Lower lobe of right lung (tissue), 2 donors: ENCODE data around the gene POLR1A. TPM values are rescaled to one million over a fixed set of nuclear protein-coding genes. Genes with fewer than 3 reads are reported as not detected.

ENCODE experiments used
- ATAC-seq, 2 donors: fragments of 200-7000 bp; cut with Tn5 transposase; one replicate each; pipeline ENCODE4 v1.9.1; 2020 to 2022; ENCODE audit warnings: mild to moderate bottlenecking in 2 of 2, moderate library complexity in 2 of 2
- DNase-seq: peaks from one replicate; pipeline ENCODE4 v3.0.0-alpha.2; 2020
- H3K27ac ChIP-seq: fragments of 200-600 bp; one replicate; pipeline ENCODE4 v1.8.0; 2022
- H3K27me3 ChIP-seq: fragments of 200-600 bp; one replicate; pipeline ENCODE4 v1.8.0; 2022; ENCODE audit warnings: low read depth
- H3K36me3 ChIP-seq: fragments of 200-600 bp; one replicate; pipeline ENCODE4 v1.8.0; 2022; ENCODE audit warnings: mild to moderate bottlenecking
- H3K4me1 ChIP-seq: fragments of 200-600 bp; one replicate; pipeline ENCODE4 v1.8.0; 2022
- H3K4me3 ChIP-seq: fragments of 200-600 bp; one replicate; pipeline ENCODE4 v1.8.0; 2022; ENCODE audit warnings: mild to moderate bottlenecking
- H3K9me3 ChIP-seq: fragments of 200-600 bp; one replicate; pipeline ENCODE4 v1.8.0; 2022
- intact Hi-C: fragments of 100-400 bp; cut with DNase I; formaldehyde crosslinking; loops from one replicate; pipeline ENCODE4 v1.11.0; 2022
- total RNA-seq: library from RNA; stranded (reverse); fragmentation: NEBNext Ultra II Directional; extraction: Animal tissue kit (Norgen Biotek cat#: 25700); gene quantifications from one replicate; pipeline ENCODE4 v1.2.1, GENCODE V29; 2021
- TF ChIP-seq, protein P1 (sequence below): fragments of 200-600 bp; IDR thresholded peaks from one replicate; pipeline ENCODE4 v1.8.0; 2022; ENCODE audit warnings: antibody characterized with exemption, mild to moderate bottlenecking
- donor health status: DM: no; HTN: yes; CAD: no; lungs with severe emphysema.

The POLR1A gene
- total RNA-seq, 1 donor from 2014 or later = 22.2 TPM

DNA sequence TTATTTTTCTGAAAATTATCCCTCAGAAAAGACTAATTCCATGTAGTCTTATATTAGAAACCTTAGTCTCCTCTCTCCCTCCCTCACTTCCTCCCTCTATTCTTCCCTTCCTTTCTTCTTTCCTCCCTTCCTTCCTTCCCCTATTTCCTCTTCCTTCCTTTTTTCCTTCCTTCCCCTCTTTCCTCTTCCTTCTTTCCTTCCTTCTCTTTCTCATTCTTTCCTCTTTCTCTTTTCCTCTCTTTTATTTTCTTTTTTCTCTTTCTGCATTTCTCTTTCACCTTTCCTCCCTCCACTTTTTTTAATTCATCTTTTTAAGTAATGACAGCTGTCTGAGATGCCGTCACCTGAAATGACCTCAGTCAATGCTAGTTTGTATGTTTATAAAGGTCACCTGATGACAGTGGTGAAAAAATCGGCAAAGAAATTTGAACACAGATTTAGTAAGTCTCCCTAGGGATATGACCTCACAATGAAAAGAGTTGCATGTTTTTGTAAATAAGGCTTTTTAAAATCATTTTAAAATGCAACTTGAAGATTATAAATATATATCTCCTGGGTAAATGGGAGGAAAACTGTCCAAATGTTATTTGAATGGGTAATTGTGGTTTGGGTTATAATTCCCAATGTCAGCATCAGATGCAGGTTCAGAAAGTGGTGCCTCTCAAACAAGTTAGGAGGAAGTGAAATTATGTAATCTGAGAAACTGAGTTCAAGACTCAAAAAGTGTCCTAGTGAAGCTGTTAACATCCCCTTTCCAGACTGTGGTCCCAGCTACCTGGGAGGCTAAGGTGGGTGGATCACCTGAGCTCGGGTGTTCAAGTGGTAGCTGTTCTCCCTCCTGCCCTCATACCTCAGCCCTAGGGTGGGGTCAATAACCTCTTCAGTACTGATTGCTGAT lies 126.6 kb downstream of the POLR1A start:
- DNase-seq (no peak), ATAC-seq (peak in 1 of 2 donors; percentile 48)
- H3K9me3 ChIP-seq = no peaks in the 10 kb centered on the region
- H3K4me1 ChIP-seq = peaks cover 25% of the 10 kb centered on the region
- H3K27me3 ChIP-seq = no peaks in the 10 kb centered on the region
- TF ChIP-seq, protein P1, sequence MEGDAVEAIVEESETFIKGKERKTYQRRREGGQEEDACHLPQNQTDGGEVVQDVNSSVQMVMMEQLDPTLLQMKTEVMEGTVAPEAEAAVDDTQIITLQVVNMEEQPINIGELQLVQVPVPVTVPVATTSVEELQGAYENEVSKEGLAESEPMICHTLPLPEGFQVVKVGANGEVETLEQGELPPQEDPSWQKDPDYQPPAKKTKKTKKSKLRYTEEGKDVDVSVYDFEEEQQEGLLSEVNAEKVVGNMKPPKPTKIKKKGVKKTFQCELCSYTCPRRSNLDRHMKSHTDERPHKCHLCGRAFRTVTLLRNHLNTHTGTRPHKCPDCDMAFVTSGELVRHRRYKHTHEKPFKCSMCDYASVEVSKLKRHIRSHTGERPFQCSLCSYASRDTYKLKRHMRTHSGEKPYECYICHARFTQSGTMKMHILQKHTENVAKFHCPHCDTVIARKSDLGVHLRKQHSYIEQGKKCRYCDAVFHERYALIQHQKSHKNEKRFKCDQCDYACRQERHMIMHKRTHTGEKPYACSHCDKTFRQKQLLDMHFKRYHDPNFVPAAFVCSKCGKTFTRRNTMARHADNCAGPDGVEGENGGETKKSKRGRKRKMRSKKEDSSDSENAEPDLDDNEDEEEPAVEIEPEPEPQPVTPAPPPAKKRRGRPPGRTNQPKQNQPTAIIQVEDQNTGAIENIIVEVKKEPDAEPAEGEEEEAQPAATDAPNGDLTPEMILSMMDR = no peak
- intact Hi-C loops = no loop called here
- no peaks in the 10 kb centered on the region for H3K36me3 ChIP-seq
- peak overlapping the region; percentile 2 for H3K27ac ChIP-seq
- no peak overlapping the region for H3K4me3 ChIP-seq

- H3K4me3 ChIP-seq = no peak overlapping the region
- intact Hi-C loops = no loop called here
- no peak overlapping the region for H3K27ac ChIP-seq
- ATAC-seq (no peak), DNase-seq (no peak)
- H3K27me3 ChIP-seq = no peaks in the 10 kb centered on the region
- TF ChIP-seq, protein P1 = no peak
- H3K4me1 ChIP-seq = peaks cover 25% of the 10 kb centered on the region
- H3K9me3 ChIP-seq = no peaks in the 10 kb centered on the region
- no peaks in the 10 kb centered on the region for H3K36me3 ChIP-seq
Measured at GRCh38 chr2:85976106-85976920, 129.4 kb downstream of the POLR1A start.

DNA sequence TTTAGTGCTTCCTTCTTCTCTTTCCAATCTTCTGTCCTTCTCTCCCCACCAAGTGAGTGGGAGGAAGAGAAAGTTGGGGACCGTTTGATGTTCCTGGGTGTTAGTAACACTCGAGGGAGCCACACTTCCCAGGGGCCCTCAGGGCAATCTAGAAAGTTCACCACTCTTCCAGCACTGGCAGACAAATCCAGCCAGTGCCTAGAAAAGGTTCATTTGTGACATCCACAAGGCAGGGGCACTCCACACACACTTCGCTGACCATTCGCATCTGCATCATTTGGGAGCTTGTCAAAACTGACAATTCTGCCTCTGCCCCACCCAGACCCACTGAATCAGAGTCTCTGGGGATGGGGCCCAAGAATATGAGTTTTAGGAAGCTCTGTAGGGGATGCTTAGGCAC lies 130.1 kb downstream of the POLR1A start:
- DNase-seq (no peak), ATAC-seq (no peak)
- Histone ChIP-seq H3K36me3 (no peaks in the 10 kb centered on the region), H3K27me3 (no peaks in the 10 kb centered on the region), H3K9me3 (no peaks in the 10 kb centered on the region), H3K27ac (no peak overlapping the region), H3K4me3 (no peak overlapping the region), H3K4me1 (peaks cover 25% of the 10 kb centered on the region)
- TF ChIP-seq, protein P1 = no peak
- intact Hi-C loops = no loop called here

DNA sequence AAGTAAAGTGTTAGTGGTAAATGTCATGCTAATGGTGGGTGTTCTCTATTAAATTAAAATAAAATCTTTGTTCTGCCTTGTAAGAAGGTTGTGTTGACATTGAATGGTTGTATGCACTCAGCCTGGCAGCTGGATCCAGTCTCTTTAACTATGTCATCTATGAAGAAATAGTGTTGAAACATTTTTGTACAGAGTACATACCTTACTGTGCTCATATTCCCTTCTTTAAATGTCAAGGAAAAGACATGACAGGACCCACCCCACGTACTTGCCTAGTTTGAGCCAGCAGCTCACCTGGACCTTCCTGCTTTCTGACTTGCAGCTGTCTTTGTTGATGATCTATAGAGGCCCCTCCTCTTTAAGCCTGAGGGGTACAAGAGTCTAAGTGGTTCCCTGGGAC lies 131.3 kb downstream of the POLR1A start:
- H3K27ac ChIP-seq = no peak overlapping the region
- intact Hi-C loops = no loop called here
- ATAC-seq = no peak
- no peaks in the 10 kb centered on the region for H3K27me3 ChIP-seq
- no peak overlapping the region for H3K4me3 ChIP-seq
- peaks cover 22% of the 10 kb centered on the region for H3K4me1 ChIP-seq
- no peak for DNase-seq
- no peaks in the 10 kb centered on the region for H3K36me3 ChIP-seq
- TF ChIP-seq, protein P1 = no peak
- H3K9me3 ChIP-seq = no peaks in the 10 kb centered on the region

GRCh38 chr2:85972355-85972754 lies 133.3 kb downstream of the POLR1A start:
- ATAC-seq (no peak), DNase-seq (no peak)
- Histone ChIP-seq H3K4me3 (no peak overlapping the region), H3K36me3 (no peaks in the 10 kb centered on the region), H3K4me1 (peaks cover 7% of the 10 kb centered on the region), H3K27me3 (no peaks in the 10 kb centered on the region), H3K27ac (no peak overlapping the region), H3K9me3 (no peaks in the 10 kb centered on the region)
- intact Hi-C loops = no loop called here
- TF ChIP-seq, protein P1 = no peak
